GM12878 (cell line): ENCODE measurements around the gene UBR2. TPM values are rescaled to one million over a fixed set of nuclear protein-coding genes. Genes with fewer than 3 reads are reported as not detected.

ENCODE experiments used
- ETV6 ChIP-seq, 2 experiments: fragments of 450-650 bp in 1 of 2; IDR thresholded peaks in 1 of 2; conservative IDR thresholded peaks in 1 of 2; 2 replicates each; pipeline ENCODE4 v1.6.1; 2014; ENCODE audit warnings: antibody characterized with exemption in 1 of 2, borderline replicate concordance in 1 of 2, low read depth in 1 of 2, mild to moderate bottlenecking in 1 of 2, moderate library complexity in 1 of 2
- GATAD2B ChIP-seq: fragments of 450-650 bp; conservative IDR thresholded peaks from 2 replicates; pipeline ENCODE4 v1.6.1; 2017; ENCODE audit warnings: low read depth, mild to moderate bottlenecking, moderate library complexity
- IKZF1 ChIP-seq: fragments of 450-650 bp; conservative IDR thresholded peaks from 2 replicates; pipeline ENCODE4 v1.6.1; 2017; ENCODE audit warnings: antibody characterized with exemption, mild to moderate bottlenecking
- IKZF2 ChIP-seq, 2 experiments: fragments of 450-650 bp; IDR thresholded peaks; 2 replicates each; pipeline ENCODE4 v1.6.1; 2017; ENCODE audit warnings: mild to moderate bottlenecking in 2 of 2, moderate library complexity in 2 of 2
- MXI1 ChIP-seq: fragments of 150-350 bp; IDR thresholded peaks from 2 replicates; pipeline ENCODE4 v1.6.1; 2011; ENCODE audit warnings: low read depth, mild to moderate bottlenecking, inconsistent platforms, low read length, improper control_type of control experiment
- MYB ChIP-seq: fragments of 150-350 bp; IDR thresholded peaks from 2 replicates; pipeline ENCODE4 v1.6.1; 2014; ENCODE audit warnings: mild to moderate bottlenecking, low read depth, low read length, borderline replicate concordance
- NR2C2 ChIP-seq: IDR thresholded peaks from 2 replicates; pipeline ENCODE4 v1.6.1; 2011; ENCODE audit warnings: borderline replicate concordance, low read depth; ENCODE audit not compliant: control insufficient read depth, insufficient read length
- PAX8 ChIP-seq: fragments of 450-650 bp; IDR thresholded peaks from 2 replicates; pipeline ENCODE4 v1.6.1; 2017; ENCODE audit warnings: mild to moderate bottlenecking, moderate library complexity
- POLR2A ChIP-seq: IDR thresholded peaks from 2 replicates; pipeline ENCODE4 v1.6.1; 2011; ENCODE audit warnings: low read depth, mild to moderate bottlenecking, low read length
- POLR2AphosphoS2 ChIP-seq: IDR thresholded peaks from 2 replicates; pipeline ENCODE4 v1.6.1; 2011; ENCODE audit warnings: low read depth, mild to moderate bottlenecking, low read length, improper control_type of control experiment, moderate library complexity
- RB1 ChIP-seq: fragments of 450-650 bp; formaldehyde crosslinking; IDR thresholded peaks from 2 replicates; pipeline ENCODE4 v1.6.1; 2017; ENCODE audit warnings: mild to moderate bottlenecking, borderline replicate concordance
- RBBP5 ChIP-seq: fragments of 200-600 bp; sonication (generic); conservative IDR thresholded peaks from 2 replicates; pipeline ENCODE4 v1.6.1; 2016
- RELA ChIP-seq: fragments of 450-650 bp; IDR thresholded peaks from 2 replicates; pipeline ENCODE4 v1.8.0; 2014; ENCODE audit warnings: borderline replicate concordance; ENCODE audit not compliant: partially characterized antibody
- SIN3A ChIP-seq: IDR thresholded peaks from 2 replicates; pipeline ENCODE4 v1.6.1; 2012; ENCODE audit warnings: low read depth, low read length, improper control_type of control experiment
- SMC3 ChIP-seq: IDR thresholded peaks from 2 replicates; pipeline ENCODE4 v1.6.1; 2011; ENCODE audit warnings: low read length, improper control_type of control experiment, borderline replicate concordance
- SPI1 ChIP-seq: IDR thresholded peaks from 2 replicates; pipeline ENCODE4 v1.6.1; 2011; ENCODE audit warnings: low read depth, mild to moderate bottlenecking, low read length, moderate library complexity, borderline replicate concordance; ENCODE audit not compliant: insufficient read depth
- ZBTB11 ChIP-seq: fragments of 450-650 bp; formaldehyde crosslinking; IDR thresholded peaks from 2 replicates; pipeline ENCODE4 v1.5.0; 2022; ENCODE audit warnings: mild to moderate bottlenecking, missing genetic modification characterization
- ZNF207 ChIP-seq: fragments of 450-650 bp; IDR thresholded peaks from 2 replicates; pipeline ENCODE4 v1.6.1; 2014; ENCODE audit warnings: antibody characterized with exemption, mild to moderate bottlenecking, borderline replicate concordance
- ZNF274 ChIP-seq: IDR thresholded peaks from one replicate; pipeline ENCODE4 v1.8.0; 2011; ENCODE audit not compliant: insufficient read length, insufficient read depth
- polyA plus RNA-seq, 11 experiments: library from polyadenylated mRNA; depleted of rRNA in 4 of 11; unstranded in 6 of 11; stranded (reverse) in 5 of 11; fragments of >200 nt; fragmentation: Nextera tagmentation in 4 of 11; fragmentation: Illumina TruSeq in 1 of 11; extraction: Ambion mirVana in 4 of 11; extraction: Trizol in 1 of 11; gene quantifications; 1 replicate in 1 of 11; 2 replicates in 10 of 11; pipeline versions ENCODE4 v1.2.1 to v1.2.3, GENCODE V29; 2011 to 2016; ENCODE audit warnings: inconsistent platforms in 2 of 11, missing spikeins in 2 of 11, low read depth in 1 of 11
- total RNA-seq, 4 experiments: library from RNA; depleted of rRNA in 3 of 4; stranded (reverse); fragments of >200 nt in 3 of 4; fragmentation: Illumina TruSeq in 1 of 4; extraction: Trizol in 1 of 4; gene quantifications; 2 replicates each; pipeline versions ENCODE4 v1.2.1 to v1.2.3, GENCODE V29; 2013 to 2021
- TF ChIP-seq, protein P1 (sequence below): fragments of 450-650 bp; IDR thresholded peaks from 2 replicates; pipeline ENCODE4 v1.6.1; 2017; ENCODE audit warnings: low read depth, mild to moderate bottlenecking, moderate library complexity
- TF ChIP-seq, protein P2 (sequence below): fragments of 450-650 bp; formaldehyde crosslinking; IDR thresholded peaks from 2 replicates; pipeline ENCODE4 v1.4.0; 2022; ENCODE audit warnings: mild to moderate bottlenecking, moderate library complexity

Gene UBR2
- total and polyA plus RNA-seq, 10 of the 15 experiments (the other 5 are each of a cell fraction or from before 2014, with no cell fraction given) = 2.3 to 18.4 (median 9.6) TPM

- peak; percentile 81 for TF ChIP-seq GATAD2B
- TF ChIP-seq RELA = no peak
- peak; percentile 44; the same call in 1 of the 2 replicates for TF ChIP-seq POLR2AphosphoS2
- TF ChIP-seq ETV6 (conservative IDR thresholded peaks at IDR 0.05 in 1 of 2, IDR thresholded peaks at IDR 0.05 in 1 of 2; ENCODE audit: borderline replicate concordance in 1 of 2, low read depth in 1 of 2) = no peak
- peak; percentile 58; the same call in 1 of the 2 replicates for TF ChIP-seq SPI1
- TF ChIP-seq, protein P1, sequence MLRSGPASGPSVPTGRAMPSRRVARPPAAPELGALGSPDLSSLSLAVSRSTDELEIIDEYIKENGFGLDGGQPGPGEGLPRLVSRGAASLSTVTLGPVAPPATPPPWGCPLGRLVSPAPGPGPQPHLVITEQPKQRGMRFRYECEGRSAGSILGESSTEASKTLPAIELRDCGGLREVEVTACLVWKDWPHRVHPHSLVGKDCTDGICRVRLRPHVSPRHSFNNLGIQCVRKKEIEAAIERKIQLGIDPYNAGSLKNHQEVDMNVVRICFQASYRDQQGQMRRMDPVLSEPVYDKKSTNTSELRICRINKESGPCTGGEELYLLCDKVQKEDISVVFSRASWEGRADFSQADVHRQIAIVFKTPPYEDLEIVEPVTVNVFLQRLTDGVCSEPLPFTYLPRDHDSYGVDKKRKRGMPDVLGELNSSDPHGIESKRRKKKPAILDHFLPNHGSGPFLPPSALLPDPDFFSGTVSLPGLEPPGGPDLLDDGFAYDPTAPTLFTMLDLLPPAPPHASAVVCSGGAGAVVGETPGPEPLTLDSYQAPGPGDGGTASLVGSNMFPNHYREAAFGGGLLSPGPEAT = 0 out of 2 replicates have a peak, but pooled peaks have one; percentile 63
- no peak for TF ChIP-seq RBBP5
- TF ChIP-seq MYB = no peak
- no peak for TF ChIP-seq PAX8
- TF ChIP-seq, protein P2, sequence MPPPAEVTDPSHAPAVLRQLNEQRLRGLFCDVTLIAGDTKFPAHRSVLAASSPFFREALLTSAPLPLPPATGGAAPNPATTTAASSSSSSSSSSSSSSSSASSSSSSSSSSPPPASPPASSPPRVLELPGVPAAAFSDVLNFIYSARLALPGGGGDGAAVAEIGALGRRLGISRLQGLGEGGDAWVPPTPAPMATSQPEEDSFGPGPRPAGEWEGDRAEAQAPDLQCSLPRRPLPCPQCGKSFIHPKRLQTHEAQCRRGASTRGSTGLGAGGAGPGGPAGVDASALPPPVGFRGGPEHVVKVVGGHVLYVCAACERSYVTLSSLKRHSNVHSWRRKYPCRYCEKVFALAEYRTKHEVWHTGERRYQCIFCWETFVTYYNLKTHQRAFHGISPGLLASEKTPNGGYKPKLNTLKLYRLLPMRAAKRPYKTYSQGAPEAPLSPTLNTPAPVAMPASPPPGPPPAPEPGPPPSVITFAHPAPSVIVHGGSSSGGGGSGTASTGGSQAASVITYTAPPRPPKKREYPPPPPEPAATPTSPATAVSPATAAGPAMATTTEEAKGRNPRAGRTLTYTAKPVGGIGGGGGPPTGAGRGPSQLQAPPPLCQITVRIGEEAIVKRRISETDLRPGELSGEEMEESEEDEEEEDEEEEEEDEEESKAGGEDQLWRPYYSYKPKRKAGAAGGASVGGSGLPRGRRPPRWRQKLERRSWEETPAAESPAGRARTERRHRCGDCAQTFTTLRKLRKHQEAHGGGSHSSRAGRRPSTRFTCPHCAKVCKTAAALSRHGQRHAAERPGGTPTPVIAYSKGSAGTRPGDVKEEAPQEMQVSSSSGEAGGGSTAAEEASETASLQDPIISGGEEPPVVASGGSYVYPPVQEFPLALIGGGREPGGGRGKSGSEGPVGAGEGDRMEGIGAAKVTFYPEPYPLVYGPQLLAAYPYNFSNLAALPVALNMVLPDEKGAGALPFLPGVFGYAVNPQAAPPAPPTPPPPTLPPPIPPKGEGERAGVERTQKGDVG (CRISPR knock-in tag) = no peak
- TF ChIP-seq ZBTB11 (CRISPR knock-in tag) = no peak
- 0 out of 2 replicates have a peak, but pooled peaks have one; percentile 55 for TF ChIP-seq ZNF207
- no peak for TF ChIP-seq ZNF274
- TF ChIP-seq POLR2A = peak; percentile 97
- peak; percentile 53 for TF ChIP-seq SIN3A
- TF ChIP-seq RB1 = no peak; the same call in 1 of the 2 replicates
- TF ChIP-seq IKZF2 (IDR thresholded peaks at IDR 0.05) = peak; percentile 41 to 44
- TF ChIP-seq IKZF1 = peak; percentile 99
- no peak for TF ChIP-seq SMC3
- no peak for TF ChIP-seq NR2C2
- TF ChIP-seq MXI1 = peak; percentile 18
These were observed at the start of gene UBR2 (continued) for GRCh38 chr6:42563697-42564505.
